Vagina (tissue), 2 donors: ENCODE measurements around the gene TMEM245. TPM values are rescaled to one million over a fixed set of nuclear protein-coding genes. Genes with fewer than 3 reads are reported as not detected.

Experiments
- DNase-seq, 2 donors: peaks; one replicate each; pipeline ENCODE4 v3.0.0-alpha.2; 2017; ENCODE audit errors: extremely low spot score in 2 of 2
- H3K27ac ChIP-seq: fragments of 200-600 bp; sonication (generic); one replicate; pipeline ENCODE4 v1.5.1; 2019
- H3K27me3 ChIP-seq: fragments of 200-600 bp; sonication (generic); one replicate; pipeline ENCODE4 v1.5.1; 2019
- H3K36me3 ChIP-seq, 2 donors: fragments of 200-600 bp; sonication (generic); one replicate each; pipeline ENCODE4 v1.5.1; 2017 to 2019
- H3K4me1 ChIP-seq: fragments of 200-600 bp; sonication (generic); one replicate; pipeline ENCODE4 v1.5.1; 2019
- H3K4me3 ChIP-seq, 2 donors: fragments of 200-600 bp; sonication (generic); 1 replicate in 1 of 2; 2 replicates in 1 of 2; pipeline ENCODE4 v1.5.1; 2016 to 2019
- H3K9me3 ChIP-seq: fragments of 200-600 bp; sonication (generic); one replicate; pipeline ENCODE4 v1.5.1; 2019
- POLR2A ChIP-seq, 2 donors: fragments of 450-650 bp; IDR thresholded peaks; one replicate each; pipeline ENCODE4 v1.6.1; 2017; ENCODE audit warnings: antibody characterized with exemption in 2 of 2, mild to moderate bottlenecking in 2 of 2, moderate library complexity in 2 of 2
- POLR2AphosphoS5 ChIP-seq, 2 donors: sonication (generic); formaldehyde crosslinking; IDR thresholded peaks; one replicate each; pipeline ENCODE4 v1.9.0; 2017; ENCODE audit warnings: antibody characterized with exemption in 2 of 2, mild to moderate bottlenecking in 2 of 2, low read depth in 1 of 2; ENCODE audit not compliant: insufficient read depth in 1 of 2
- intact Hi-C: fragments of 100-400 bp; cut with DNase I; formaldehyde crosslinking; loops from one replicate; pipeline ENCODE4 v1.15.1; 2023
- total RNA-seq: library from RNA; depleted of rRNA; stranded (reverse); fragments of >200 nt; gene quantifications from one replicate; pipeline ENCODE4 v1.2.3, GENCODE V29; 2016
- TF ChIP-seq, protein P1 (sequence below), 3 experiments: fragments of 450-650 bp in 2 of 3; fragments of 200-600 bp in 1 of 3; sonication (generic) in 1 of 3; IDR thresholded peaks; one replicate each; pipeline ENCODE4 v1.5.1; 2017 to 2019; ENCODE audit warnings: antibody characterized with exemption in 3 of 3, mild to moderate bottlenecking in 2 of 3, moderate library complexity in 2 of 3

The TMEM245 gene
- total RNA-seq, 1 donor from 2014 or later: 47.4 TPM

DNA sequence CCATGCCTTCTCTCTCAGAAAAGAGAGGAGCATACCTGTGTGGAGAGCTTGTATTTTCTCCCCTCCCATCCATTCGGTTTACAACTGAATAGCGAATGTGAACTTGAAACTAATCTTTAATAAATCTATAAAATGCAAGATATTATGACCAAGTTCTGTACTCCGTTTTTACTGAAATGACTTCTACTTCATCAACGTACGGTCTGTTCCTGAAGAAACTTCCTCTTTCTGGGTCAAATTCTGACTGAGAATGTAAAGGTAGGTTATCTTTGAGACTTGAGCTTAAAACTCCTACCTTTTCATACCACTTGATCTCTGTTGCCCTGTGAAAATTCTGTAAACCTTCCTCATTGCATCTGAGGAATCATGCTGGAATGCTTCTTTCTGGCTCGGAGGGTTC, 102.3 kb downstream of the TMEM245 start:
- Histone ChIP-seq H3K4me3 (no peak overlapping the region), H3K36me3 (no peaks in the 10 kb centered on the region), H3K27me3 (no peaks in the 10 kb centered on the region), H3K27ac (no peak overlapping the region), H3K4me1 (peaks cover 2% of the 10 kb centered on the region), H3K9me3 (no peaks in the 10 kb centered on the region)
- intact Hi-C loops: no loop called here
- DNase-seq: no peak
- TF ChIP-seq, protein P1, sequence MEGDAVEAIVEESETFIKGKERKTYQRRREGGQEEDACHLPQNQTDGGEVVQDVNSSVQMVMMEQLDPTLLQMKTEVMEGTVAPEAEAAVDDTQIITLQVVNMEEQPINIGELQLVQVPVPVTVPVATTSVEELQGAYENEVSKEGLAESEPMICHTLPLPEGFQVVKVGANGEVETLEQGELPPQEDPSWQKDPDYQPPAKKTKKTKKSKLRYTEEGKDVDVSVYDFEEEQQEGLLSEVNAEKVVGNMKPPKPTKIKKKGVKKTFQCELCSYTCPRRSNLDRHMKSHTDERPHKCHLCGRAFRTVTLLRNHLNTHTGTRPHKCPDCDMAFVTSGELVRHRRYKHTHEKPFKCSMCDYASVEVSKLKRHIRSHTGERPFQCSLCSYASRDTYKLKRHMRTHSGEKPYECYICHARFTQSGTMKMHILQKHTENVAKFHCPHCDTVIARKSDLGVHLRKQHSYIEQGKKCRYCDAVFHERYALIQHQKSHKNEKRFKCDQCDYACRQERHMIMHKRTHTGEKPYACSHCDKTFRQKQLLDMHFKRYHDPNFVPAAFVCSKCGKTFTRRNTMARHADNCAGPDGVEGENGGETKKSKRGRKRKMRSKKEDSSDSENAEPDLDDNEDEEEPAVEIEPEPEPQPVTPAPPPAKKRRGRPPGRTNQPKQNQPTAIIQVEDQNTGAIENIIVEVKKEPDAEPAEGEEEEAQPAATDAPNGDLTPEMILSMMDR (IDR thresholded peaks at IDR 0.05): no peak
- TF ChIP-seq POLR2AphosphoS5 (IDR thresholded peaks at IDR 0.05; ENCODE audit: insufficient read depth in 1 of 2, low read depth in 1 of 2): no peak
- no peak for TF ChIP-seq POLR2A (IDR thresholded peaks at IDR 0.05)

DNA sequence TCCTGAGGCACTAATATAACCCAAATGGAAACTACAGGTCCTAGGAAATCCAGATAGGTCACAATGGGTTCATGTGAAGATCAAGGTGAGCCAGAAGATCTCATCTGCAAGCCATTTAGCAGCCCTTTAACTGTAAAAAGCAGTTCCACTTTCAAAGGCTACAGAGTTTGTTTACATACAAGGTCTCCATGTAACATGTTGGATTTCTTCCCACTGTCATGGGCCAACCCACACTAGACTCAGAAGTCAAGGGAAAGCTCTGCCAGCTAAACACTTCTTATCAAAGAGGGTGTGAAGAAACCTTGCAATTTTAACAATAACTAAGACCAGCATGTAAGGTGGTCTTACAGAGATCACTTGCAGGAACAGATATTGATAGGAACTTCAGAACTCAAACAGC, 102.7 kb downstream of the TMEM245 start:
- intact Hi-C loops: no loop called here
- Histone ChIP-seq H3K27me3 (no peaks in the 10 kb centered on the region), H3K9me3 (no peaks in the 10 kb centered on the region), H3K36me3 (no peaks in the 10 kb centered on the region), H3K27ac (no peak overlapping the region), H3K4me1 (peaks cover 6% of the 10 kb centered on the region), H3K4me3 (no peak overlapping the region)
- TF ChIP-seq POLR2A (IDR thresholded peaks at IDR 0.05) (no peak), POLR2AphosphoS5 (IDR thresholded peaks at IDR 0.05; ENCODE audit: insufficient read depth in 1 of 2, low read depth in 1 of 2) (no peak)
- TF ChIP-seq, protein P1 (IDR thresholded peaks at IDR 0.05): no peak
- no peak for DNase-seq

DNA sequence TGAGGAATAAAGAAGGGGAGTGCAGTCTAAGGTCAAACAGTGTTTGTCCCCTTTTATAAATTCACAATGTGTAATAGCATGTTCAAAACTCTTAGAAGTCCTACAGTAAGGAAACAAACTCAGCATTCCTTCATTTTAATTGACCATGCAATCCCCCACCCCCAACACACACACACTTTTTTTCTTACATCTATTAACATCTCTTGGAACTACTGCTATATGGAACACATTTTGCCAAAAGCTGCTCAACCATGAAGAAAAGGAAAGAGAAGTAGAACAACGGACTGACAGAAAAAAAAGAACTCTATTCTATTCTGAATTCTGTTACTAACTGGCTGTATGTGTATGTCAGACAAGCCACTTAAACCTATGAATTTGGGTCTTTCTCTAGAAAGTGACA, 103.6 kb downstream of the TMEM245 start:
- Histone ChIP-seq H3K9me3 (no peaks in the 10 kb centered on the region), H3K27me3 (no peaks in the 10 kb centered on the region), H3K4me3 (no peak overlapping the region), H3K27ac (no peak overlapping the region), H3K4me1 (peaks cover 15% of the 10 kb centered on the region), H3K36me3 (no peaks in the 10 kb centered on the region)
- no peak for DNase-seq
- no peak for TF ChIP-seq POLR2A (IDR thresholded peaks at IDR 0.05)
- intact Hi-C loops: no loop called here

DNA sequence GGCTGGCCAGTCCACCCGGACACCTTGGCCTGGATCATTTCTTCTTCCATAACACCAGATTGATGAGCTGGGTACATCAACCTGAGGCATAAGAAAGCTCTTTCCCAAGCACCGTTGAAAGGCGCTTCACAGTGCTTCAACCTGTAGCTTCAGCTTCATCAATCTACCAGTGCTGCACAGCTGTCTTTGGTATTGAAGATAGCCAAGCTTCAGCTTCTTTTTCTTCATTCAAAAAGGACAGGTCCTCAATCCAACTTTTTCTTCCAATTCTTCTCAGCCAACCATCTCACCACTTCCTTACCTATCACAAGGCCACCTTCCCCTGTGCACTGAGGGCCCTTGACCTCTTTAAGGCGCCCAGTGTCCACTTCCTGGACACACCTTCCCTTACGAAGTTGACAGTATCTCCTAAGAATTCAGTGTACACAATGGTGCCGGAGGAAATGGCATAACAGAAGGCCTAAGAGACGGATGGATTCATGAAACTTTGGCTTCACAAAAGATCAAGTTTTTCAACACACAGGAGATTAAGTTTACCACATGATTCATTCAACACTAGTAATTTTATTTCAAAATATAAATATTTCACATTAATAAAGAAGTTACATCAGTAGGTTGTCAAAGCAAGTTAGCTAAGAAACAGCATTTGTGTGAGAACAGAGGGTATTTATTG, 105.0 kb downstream of the TMEM245 start:
- peaks cover 26% of the 10 kb centered on the region for H3K4me1 ChIP-seq
- intact Hi-C loops: no loop called here
- H3K27ac ChIP-seq: peak overlapping the region; percentile 93
- H3K4me3 ChIP-seq: no peak overlapping the region
- TF ChIP-seq, protein P1 (IDR thresholded peaks at IDR 0.05): no peak
- TF ChIP-seq POLR2AphosphoS5 (IDR thresholded peaks at IDR 0.05; ENCODE audit: insufficient read depth in 1 of 2, low read depth in 1 of 2) (no peak), POLR2A (IDR thresholded peaks at IDR 0.05) (no peak)
- no peaks in the 10 kb centered on the region for H3K36me3 ChIP-seq
- no peak for DNase-seq
- no peaks in the 10 kb centered on the region for H3K27me3 ChIP-seq
- H3K9me3 ChIP-seq: no peaks in the 10 kb centered on the region

DNA sequence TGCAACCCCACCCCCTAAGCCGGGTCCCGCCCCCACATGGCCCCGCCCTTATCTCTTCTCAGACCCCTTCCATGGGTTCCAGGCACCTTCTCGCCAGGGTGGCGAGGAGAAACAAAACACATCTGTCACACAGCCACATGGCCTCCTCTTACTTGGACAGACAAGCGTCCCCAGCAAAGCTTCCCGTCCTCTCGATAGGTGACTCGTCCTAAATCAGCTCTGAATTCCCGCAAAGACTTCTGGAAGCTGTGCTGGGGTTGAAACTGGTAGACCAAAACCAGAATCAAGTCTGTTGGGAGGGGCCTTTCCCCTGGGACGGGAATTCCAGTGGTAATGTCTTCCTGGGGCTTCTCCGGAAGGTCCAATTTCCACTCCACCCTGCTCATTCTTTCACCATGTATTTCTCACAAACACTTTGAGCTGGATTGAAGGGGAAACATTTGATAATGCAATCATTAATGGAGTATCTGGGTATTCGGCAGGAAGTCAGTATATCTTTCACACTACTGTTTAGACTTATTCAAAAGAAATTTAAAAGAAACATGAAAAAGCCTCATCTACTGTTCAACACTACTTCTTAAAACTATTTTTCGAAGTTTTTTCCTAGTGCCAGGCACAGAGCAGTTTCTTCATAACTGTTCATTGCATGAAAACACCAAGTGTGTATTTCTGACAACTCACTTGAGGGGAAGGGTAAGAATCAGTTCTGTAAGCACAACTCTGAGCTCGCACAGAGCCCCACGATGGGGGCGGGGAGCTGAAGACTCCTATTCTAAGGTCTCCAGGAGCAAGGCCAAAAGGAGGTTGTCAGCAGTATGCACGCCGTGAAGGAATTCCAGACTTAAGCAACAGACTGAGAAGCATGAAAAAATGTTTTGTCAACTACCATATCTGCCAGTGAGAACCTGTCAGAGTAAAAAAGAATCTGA, 105.8 kb downstream of the TMEM245 start:
- peak in 1 of 2 donors; percentile 95 for DNase-seq
- intact Hi-C loops: loop anchor here (2.0 kb wide), 1 partner anchor 105 kb away; the partner anchor contains the start of gene TMEM245
- Histone ChIP-seq H3K27me3 (no peaks in the 10 kb centered on the region), H3K27ac (peak overlapping the region; percentile 93), H3K4me3 (peak overlapping the region; percentile 89 to 95), H3K4me1 (peaks cover 26% of the 10 kb centered on the region), H3K36me3 (no peaks in the 10 kb centered on the region), H3K9me3 (no peaks in the 10 kb centered on the region)
- no peak for TF ChIP-seq POLR2AphosphoS5 (IDR thresholded peaks at IDR 0.05; ENCODE audit: insufficient read depth in 1 of 2, low read depth in 1 of 2)
- no peak for TF ChIP-seq POLR2A (IDR thresholded peaks at IDR 0.05)
- TF ChIP-seq, protein P1 (IDR thresholded peaks at IDR 0.05): peak in 1 of 3 experiments; percentile 24
